Left colon (tissue), 2 donors: ENCODE results near the gene FXYD7. TPM values are rescaled to one million over a fixed set of nuclear protein-coding genes. Genes with fewer than 3 reads are reported as not detected.
"Not testable (repeated sequence)": the region's sequence is repeated elsewhere in the genome, so short reads cannot be mapped to it uniquely, and the experiment has no call there.

ENCODE experiments used
- ATAC-seq: fragments of 200-7000 bp; cut with Tn5 transposase; one replicate; pipeline ENCODE4 v1.9.1; 2020; ENCODE audit warnings: mild to moderate bottlenecking, moderate library complexity
- DNase-seq, 2 donors: peaks; one replicate each; pipeline ENCODE4 v3.0.0-alpha.2; 2020
- intact Hi-C, 2 donors: fragments of 100-400 bp; cut with DNase I in 1 of 2; cut with micrococcal nuclease in 1 of 2; formaldehyde crosslinking; loops; one replicate each; pipeline versions ENCODE4 v1.11.2 to v1.14.0; 2022; cut with DNase I, micrococcal nuclease
- total RNA-seq, 2 donors: library from RNA; stranded (reverse); fragmentation: NEBNext Ultra II Directional; extraction: Animal tissue kit (Norgen Biotek cat#: 25700); gene quantifications; one replicate each; pipeline ENCODE4 v1.2.1, GENCODE V29; 2021
- donor health status: DM: no; HTN: no; CAD: no.
- donor health status: DM: yes; HTN: yes; CAD: no.

The FXYD7 gene
- total RNA-seq, 2 donors from 2014 or later, result not detected

DNA sequence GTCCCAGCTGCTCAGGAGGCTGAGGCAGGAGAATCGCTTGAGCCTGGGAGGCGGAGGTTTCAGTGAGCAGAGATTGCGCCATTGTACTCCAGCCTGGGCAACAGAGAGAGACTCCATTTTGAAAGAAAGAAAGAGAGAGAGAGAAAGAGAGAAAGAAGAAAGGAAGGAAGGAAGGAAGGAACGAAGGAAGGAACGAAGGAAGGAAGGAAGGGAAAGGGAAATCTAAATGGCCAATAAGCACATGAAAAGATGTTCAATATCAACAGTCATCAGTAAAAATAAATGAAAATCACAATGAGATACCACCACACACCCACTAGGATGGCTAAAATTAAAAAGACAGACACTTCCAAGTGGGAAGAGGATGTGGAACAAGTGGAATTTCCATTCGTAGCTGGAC is 31.2 kb downstream of the FXYD7 start:
- no peak for ATAC-seq
- intact Hi-C loops, result no loop called here

DNA sequence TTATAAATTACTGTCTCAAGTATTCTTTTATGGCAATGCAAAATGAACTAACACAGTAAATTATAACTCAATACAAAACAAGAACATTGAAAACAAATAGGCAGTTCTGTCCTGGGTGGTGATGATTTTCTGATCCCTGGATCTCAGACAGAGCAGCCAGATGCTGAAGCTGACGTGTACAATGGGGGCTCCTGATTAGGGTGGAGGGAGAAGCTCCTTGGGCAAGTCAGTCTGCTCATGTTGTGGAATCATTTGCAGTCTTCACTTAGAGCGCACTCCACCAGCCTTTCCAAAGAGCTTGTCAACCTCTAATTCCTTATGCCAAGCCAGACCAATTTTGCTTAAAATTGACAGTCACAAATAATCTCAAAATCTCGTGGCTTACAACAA is 33.1 kb downstream of the FXYD7 start:
- ATAC-seq (no peak), DNase-seq (no peak)
- intact Hi-C loops, result no loop called here

More for the DNA sequence above, 31.2 kb downstream of the FXYD7 start:
- DNase-seq, result no peak

DNA sequence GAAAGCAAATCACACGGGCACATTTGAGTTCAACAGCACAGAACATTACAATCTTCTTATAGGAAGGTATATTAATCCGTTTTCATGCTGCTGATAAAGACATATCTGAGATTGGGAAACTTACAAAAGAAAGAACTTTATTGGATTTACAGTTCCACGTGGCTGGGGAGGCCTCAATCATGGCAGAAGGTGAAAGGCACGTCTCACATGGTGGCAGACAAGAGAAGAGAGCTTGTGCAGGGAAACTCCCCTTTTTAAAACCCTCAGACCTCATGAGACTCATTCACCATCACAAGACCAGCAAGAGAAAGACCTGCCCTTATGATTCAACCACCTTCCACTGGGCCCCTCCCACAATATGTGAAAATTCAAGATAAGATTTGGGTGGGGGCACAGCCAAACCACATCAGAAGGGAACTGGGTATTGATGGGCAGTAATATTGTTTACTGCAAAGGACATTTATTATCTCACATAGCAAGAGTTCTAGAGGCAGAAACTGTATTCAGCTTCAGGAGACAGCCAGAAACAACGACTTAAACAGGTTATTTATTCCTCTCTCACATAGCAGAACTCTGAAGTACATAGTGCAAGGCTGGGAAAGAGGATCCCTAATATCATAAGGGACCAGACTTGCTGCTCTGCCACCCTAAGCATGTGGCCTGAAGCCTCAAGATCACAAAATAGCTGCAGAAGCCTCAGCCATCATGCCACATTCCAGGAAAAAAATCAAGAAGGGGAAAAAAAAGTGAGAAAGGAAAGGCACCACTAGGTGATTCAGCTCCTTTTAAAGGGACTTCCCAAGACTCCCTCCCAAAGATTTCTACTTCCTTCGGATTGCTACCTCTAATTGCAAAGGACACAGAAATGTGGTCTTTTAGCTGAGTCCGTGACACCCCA is 34.6 kb downstream of the FXYD7 start:
- DNase-seq (no peak), ATAC-seq (no peak)
- intact Hi-C loops, result no loop called here

DNA sequence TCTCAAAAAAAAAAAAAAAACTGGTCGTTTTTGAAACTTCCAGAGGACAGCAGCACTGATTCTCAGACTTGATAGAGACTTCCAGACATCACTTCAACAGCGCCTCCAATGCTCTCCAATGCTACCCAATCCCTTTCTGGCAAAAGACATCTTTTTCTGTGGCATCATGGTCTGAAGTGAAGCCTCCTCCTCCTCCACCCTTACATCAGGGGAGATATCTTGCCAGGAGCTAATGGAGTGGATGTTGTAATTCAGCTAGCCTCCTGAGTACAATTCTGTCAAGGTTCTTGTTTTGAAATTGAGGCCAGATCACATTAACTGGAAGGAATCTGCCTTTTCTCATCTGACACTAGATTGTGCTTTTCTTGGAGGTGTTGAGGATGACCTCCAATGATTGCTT is 35.6 kb downstream of the FXYD7 start:
- ATAC-seq, result no peak
- intact Hi-C loops, result no loop called here
- no peak for DNase-seq

DNA sequence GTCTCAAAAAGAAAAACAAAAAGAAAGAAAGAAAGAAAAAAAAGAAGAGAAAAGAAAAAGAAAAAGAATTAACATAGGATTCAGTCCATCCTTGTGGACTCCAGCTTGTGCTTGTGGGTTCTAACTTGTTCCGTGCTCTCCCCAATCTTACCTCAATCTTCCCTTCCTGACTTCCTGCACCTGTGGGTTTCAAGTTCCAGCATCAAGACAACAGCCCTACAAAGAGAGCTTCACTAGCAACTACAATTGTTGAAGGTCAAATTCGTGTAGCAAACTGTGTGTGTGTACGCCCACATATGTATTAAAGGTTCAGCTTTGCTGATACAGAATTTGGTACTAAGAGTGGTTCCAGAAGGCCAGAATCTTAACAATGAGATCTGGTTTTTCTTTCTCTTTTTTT is 36.8 kb downstream of the FXYD7 start:
- intact Hi-C loops, result no loop called here
- DNase-seq (no peak), ATAC-seq (no peak)

DNA sequence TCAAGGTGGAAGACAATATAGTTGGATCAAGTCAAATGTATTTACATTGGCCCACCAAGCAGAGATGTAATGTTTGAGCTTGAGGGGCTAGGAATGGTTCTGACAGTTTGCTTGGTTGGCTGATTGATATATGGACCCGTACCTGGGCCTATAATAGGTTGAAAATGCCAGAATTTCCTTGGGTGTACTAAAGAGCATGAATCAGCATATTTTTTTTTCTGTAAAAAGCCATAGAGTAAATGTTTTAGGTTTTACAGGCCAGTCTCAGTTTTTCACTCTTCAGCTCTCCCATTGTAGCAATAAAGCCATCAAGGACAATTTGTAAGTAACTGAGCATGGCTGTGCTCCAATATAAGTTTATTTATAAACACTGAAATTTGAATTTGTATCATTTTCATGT is 38.3 kb downstream of the FXYD7 start:
- ATAC-seq (no peak), DNase-seq (no peak)
- intact Hi-C loops, result no loop called here

DNA sequence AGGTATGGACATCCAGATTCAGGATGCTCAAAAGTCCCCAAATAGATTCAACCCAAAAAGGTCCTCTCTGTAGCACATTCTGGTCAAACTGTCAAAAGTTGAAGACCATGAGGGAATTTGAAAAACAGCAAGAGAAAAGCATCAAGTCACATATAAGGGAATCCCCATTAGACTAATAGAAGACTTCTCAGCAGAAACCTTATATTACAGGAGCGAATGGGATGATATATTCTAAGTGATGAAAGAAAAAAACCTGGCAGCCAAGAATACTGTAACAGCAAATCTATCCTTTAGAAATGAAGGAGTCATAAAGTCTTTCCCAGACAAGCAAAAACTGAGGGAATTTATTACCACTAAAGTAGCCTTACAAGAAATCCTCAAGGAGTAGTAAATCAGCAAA is 41.2 kb downstream of the FXYD7 start:
- intact Hi-C loops, result no loop called here
- DNase-seq (no peak), ATAC-seq (no peak)

DNA sequence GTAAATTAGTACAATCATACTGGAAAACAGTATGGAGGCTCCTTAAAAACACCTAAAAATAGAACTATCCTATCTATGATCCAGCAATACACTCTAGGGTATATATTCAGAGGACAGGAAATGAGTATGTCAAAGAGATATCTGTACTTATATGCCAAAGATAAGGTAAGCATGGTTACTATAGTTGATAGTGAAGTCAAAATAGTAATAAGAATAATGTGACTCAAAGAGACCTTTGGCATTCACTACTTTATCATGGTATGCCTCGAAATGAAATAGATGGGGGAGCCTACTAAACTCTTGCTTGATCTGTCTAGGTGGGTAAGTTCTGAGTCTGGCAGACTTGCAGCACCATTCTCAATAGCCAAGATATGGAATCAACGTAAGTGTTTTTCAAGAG is 41.8 kb downstream of the FXYD7 start:
- intact Hi-C loops, result no loop called here

DNA sequence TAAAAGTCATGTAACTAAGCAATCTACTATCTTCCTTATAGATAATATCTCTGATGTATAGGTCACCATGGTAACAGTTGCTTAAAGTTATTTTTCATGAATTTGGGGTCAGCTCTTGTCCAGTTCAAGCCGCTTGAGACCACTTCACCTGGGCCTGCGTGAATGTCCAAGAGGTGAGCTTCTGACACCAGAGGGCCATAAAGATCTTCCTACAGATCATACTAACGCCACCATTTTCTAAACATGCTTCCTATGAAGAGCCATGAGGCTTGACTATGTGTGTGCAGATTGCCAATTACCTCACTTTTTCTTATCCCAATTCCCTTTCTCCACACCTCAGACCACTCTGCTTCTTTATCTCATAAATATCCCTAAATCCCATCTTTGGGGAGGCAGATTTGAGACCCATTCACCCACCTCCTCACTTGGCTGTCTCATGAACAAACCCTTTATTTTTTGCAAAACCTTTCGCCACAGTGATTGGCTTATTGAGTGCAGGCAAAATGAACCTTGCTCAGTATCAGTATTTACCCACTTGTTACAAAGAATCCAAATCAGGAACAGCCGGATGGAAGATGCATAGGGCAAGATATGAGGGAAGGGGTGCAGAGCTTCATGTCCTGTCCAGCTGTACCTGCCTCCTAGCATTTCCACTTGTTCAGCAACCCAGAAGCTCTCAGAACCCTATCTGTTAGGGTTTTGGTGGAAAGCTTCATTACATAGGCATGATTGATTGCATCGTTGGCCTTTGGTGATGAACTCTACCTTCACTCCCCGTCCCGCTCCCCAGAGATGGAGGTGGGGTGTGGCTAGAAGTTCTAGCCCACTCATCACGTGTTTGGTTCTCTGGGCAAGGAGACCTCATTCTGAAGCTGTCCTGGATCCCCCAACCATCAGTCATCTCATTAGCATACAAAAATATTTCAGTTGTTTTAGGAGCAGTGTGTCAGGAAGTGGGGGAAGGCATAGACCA is 51.2 kb downstream of the FXYD7 start:
- ATAC-seq (no peak), DNase-seq (no peak)
- intact Hi-C loops, result no loop called here

More for the DNA sequence above, 41.8 kb downstream of the FXYD7 start:
- DNase-seq, result no peak
- ATAC-seq, result no peak

DNA sequence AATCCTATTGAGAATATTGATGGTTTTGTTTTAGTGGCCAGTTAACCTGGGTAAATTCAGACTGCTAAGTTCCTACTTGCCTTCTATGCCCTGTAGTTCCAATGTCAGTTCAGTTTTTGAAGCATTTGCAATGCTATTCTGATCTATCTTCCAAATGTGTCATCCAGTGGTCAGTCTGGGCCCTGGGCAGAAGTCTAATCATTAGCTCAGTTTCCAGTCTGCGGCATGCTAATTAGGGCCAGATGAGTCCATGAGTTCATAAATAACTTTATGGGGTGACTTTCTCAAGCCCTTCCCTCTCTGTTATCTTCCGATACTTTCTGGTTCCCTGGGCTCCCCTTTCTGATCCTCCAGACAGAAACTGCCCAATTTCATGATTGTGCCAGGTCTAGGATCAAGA is 52.8 kb downstream of the FXYD7 start:
- DNase-seq, result no peak
- intact Hi-C loops, result no loop called here
- no peak for ATAC-seq

DNA sequence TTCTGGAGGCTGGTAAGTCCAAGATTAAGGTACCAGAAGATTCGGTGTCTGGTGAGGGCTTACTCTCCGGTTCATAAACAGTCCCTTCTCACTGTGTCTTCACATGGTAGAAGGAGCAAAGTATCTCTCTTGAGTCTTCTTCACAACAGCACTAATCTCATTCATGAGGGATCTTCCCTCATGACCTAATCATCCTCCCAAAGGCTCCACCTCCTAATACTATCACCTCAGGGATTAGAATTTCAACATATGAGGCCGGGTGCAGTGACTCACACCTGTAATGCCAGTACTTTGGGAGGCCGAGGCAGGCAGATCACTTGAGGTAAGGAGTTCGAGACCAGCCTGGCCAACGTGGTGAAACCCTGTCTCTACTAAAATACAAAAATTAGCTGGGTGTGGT is 53.8 kb downstream of the FXYD7 start:
- ATAC-seq, intact Hi-C loops, DNase-seq: not testable (repeated sequence)

DNA sequence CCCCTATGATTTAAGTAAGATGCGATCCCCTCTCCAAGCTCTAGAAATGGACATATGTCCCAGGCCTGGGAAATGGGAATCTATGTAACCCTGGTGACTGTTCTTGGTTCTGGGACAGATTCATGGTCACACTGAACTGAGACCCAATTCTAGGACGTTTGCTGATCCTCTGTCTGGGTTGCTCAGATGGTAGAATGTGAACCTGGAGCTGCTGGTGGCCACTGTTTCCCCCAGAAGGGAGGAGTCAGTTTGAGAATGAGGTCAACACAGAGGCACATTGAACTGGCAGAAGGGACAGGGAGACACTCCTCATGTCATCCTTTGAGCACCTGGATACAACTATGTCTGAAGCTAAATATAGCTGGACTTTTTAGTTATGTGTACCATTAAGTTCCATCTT is 56.4 kb downstream of the FXYD7 start:
- no peak for ATAC-seq
- no peak for DNase-seq
- intact Hi-C loops, result no loop called here

DNA sequence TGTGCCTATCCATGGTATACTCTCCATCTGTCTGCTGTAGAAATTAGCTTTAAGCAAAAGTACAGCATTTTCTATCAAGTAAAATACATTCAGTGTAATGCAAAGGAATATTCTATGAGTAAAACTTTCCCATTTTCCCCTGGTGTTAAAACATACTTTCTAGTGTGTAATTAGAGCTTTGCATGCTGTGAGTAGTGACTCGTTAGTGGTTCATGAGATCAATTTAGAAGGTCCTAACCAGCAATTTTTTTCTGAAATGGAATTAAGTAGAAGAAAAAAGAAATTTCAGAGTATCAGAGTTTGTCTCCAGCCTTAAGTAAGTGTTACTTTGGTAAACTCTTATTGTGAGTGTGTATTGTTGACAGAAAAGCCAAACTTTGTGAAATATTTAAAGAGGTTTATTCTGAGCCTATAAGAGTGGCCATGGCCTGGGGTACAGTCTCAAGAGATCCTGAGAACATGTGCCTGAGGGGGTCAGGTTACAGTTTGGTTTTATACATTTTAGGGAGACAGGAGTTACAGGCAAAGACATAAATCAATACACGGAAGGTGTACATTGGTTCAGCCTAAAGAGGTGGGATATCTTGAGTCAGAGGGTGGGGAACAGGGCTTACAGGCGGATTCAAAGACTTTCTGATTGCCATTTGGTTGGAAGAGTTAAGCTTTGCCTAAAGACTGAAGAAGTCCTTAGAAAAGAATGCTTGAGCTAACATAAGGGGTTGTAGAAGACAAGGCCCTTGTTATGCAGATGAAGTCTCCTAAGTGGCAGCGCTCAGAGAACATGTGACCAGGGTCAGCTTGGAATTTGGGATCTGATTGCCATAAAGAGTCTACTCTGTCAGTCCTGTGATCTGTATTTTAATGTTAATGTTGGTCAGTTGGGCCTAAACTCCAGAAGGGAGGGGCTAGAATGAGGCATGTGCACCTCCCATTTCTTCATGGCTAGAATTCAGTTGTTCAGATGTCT is 60.0 kb downstream of the FXYD7 start:
- ATAC-seq (no peak), DNase-seq (no peak)
- intact Hi-C loops, result no loop called here

Other genes with a start within 250 kb of the FXYD7 start
- 1 to 10 TPM; 2.2 to 2.7 TPM for gene ZNF30, start 216.4 kb upstream of the FXYD7 start, total RNA-seq
- 1 to 10 TPM; 5.8 to 6.4 TPM for gene ZNF792, start 179.0 kb upstream of the FXYD7 start, total RNA-seq
- gene GRAMD1A, start 142.9 kb upstream of the FXYD7 start, total RNA-seq, result 10 to 100 TPM; 17.1 to 32.3 TPM
- gene SCN1B, start 112.8 kb upstream of the FXYD7 start, total RNA-seq, result 1 to 10 TPM; 2.2 to 4.1 TPM
- gene HPN, start 101.5 kb upstream of the FXYD7 start, total RNA-seq, result 1 to 10 TPM in 1 of 2 donors, under 1 TPM in 1; 0.95 to 1.1 TPM
- 1,000 to 10,000 TPM; 4,169 to 4,218 TPM for gene FXYD3, start 27.4 kb upstream of the FXYD7 start, total RNA-seq
- gene LGI4, start 8.2 kb upstream of the FXYD7 start, total RNA-seq, result 10 to 100 TPM in 1 of 2 donors, 1 to 10 TPM in 1; 9.7 to 14.2 TPM
- 10 to 100 TPM in 1 of 2 donors, 1 to 10 TPM in 1; 7.7 to 30.3 TPM for gene FXYD1, start 4.4 kb upstream of the FXYD7 start, total RNA-seq
- gene FXYD5, start 11.5 kb downstream of the FXYD7 start, total RNA-seq, result 10 to 100 TPM; 14.9 to 18.3 TPM
- gene FAM187B, start 85.5 kb downstream of the FXYD7 start, total RNA-seq, result not detected
- gene LSR, start 105.7 kb downstream of the FXYD7 start, total RNA-seq, result 100 to 1,000 TPM; 323 to 324 TPM
- gene USF2, start 125.7 kb downstream of the FXYD7 start, total RNA-seq, result 10 to 100 TPM; 85.9 to 96.2 TPM
- not detected for gene HAMP, start 139.3 kb downstream of the FXYD7 start, total RNA-seq
- not detected for gene MAG, start 148.9 kb downstream of the FXYD7 start, total RNA-seq
- 1 to 10 TPM; 2.5 to 3.2 TPM for gene CD22, start 185.9 kb downstream of the FXYD7 start, total RNA-seq
- under 1 TPM in 1 of 2 donors, not detected in 1; 0.11 TPM for gene FFAR1, start 204.6 kb downstream of the FXYD7 start, total RNA-seq
- gene FFAR3, start 215.2 kb downstream of the FXYD7 start, total RNA-seq, result not detected
- gene GPR42, start 227.8 kb downstream of the FXYD7 start, total RNA-seq, result not detected